Putamen (tissue), 1 donor: ENCODE data around the gene CD47.

Experiments used
- DNase-seq: peaks from one replicate; pipeline ENCODE4 v3.0.0-alpha.2; 2016; ENCODE audit warnings: low spot score

Gene CD47

DNA sequence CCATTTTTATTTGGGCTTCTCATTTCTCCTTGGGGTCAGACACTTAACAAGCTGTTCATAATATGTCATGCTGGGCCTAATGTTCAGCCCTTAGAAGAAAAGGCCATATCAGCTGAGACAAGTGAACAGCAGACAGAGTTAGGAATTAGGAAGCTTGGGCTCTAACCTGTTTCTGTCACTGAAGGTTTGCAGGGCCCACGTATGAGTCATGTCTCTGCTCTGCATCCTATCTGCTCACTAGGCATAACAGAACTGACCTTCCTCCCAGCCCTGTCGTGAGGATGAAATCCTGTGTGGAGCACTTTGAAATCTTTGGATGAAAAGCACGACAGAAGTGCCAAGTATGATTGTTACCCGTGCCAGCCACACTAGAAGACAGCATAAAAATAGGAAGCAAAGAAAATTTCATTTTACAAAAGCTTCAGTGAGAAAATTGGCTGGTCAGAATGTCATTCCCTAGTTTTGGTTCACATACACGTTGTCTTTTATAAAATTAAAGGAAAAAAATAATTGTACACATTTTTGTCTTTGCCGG, 26.5 kb upstream of the CD47 start:
- DNase-seq, result no peak

DNA sequence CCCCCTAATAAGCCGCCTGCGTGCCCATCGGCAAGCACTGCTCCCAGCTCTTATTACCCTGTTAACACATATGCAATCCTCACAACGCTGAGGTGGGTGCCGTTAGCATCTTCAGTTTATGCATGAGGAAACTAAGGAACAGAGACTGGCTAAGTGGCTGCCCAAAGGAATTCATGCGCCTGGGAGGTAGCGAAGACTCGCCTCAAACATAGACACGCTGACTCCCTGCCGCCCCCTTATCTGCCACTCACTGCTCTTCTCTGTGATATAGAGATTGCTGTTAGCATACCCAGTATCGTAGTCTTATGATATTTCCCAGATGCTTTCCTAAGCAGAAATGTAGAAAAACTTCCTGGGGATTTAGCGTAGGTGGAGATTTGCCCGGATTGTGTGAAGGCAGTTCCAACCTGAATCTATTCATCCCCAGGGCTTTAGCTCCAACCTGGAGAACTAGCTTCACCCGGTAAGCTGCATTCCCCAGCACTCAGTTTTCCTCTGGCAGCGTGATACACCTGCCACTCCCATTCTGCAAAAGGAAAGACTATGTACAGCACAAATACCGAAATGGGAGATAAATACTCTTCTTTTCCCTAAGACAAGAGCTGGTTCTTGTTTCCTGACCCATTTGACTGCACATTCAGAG, 23.7 kb upstream of the CD47 start:
- DNase-seq, result no peak

DNA sequence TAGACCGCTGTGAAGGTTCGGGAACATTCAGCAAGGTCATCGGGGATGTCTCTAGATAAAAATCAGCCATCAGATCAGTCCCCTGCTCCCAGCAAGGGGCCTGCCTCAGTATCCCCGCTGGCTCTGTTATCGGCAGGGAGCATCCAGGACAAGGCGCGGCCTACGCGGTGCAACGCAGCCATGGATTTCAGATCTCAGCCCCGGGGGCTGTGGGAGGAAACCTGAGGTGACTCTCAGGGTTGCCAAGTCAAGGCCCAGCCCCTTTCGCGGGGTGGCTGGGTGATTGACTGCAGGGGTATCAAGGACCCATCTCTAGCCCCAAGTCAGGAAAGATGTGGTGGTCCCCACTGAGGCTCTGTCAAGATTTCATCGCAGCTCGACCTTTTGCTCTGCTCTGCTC, 23.1 kb upstream of the CD47 start:
- DNase-seq, result no peak

DNA sequence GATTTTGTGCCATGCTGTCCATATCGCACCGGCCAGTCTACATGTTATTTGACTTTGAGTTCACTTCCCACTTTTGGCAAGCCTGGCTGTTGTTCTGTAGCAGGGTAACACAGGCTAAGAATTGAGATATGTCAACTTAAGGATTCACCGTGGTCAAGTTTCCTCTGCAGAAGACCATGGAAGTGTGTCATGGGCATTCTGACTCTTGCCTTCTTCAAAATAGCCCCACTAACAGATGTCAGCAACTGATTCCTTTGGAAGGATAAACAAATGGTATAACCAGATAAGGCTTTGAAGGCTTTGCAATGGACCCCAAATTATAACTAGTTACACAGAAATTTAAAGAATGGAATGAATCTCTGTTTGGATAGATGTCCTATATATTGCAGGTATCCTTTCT, 20.1 kb upstream of the CD47 start:
- no peak for DNase-seq

DNA sequence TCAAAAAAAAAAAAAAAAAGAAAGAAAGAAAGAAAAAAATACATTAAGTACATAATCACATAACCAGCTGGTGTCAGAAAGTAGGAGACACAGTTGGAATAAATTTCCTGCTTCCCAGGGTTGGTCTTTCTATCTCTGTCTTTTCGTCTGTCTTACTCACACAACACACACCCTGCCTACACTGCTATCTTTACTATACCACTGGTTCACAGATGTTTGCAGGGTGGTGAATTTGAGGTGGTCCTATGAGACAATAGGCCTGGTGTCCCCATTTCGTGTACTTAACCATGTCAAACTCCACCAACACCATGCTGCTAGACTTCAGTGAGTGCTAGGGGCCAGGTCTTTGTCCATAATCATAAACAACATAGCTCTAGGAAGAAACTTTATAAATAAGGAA, 17.6 kb upstream of the CD47 start:
- no peak for DNase-seq

DNA sequence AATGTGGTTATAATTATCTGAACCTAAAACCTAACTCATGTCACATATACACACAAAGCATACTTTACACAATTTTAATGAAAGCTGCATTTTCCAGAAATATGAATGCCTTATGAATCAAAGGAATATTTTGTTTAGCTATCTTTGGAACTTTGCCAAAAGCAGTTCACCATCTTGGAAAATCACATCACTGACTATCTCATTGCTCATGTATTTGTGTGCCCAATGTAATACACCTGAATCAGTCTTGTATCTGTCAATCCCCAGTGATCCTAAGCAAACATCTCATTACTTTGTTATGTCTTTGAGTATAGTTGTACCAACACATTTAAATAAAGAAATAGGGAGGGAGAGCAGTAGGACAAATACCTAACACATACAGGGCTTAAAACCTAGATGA, 15.6 kb upstream of the CD47 start:
- DNase-seq, result no peak

DNA sequence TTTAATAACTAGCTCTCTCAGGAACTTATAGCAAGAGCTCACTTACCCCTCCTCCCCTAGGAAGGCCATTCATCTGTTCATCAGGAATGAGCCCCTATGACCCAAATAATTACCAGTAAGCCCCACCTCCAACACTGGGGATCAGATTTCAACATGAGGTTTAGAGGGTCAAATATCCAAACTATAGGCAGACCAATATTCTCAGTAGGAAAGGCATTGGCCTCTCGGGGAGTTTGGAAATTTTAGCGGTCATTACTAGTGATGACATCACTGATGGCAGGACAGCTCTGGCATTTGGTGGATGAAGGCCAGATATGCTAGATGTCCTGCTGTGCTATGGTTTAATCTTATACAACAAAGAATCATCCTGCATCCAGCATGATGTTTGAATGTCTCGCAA, 15.2 kb upstream of the CD47 start:
- no peak for DNase-seq

DNA sequence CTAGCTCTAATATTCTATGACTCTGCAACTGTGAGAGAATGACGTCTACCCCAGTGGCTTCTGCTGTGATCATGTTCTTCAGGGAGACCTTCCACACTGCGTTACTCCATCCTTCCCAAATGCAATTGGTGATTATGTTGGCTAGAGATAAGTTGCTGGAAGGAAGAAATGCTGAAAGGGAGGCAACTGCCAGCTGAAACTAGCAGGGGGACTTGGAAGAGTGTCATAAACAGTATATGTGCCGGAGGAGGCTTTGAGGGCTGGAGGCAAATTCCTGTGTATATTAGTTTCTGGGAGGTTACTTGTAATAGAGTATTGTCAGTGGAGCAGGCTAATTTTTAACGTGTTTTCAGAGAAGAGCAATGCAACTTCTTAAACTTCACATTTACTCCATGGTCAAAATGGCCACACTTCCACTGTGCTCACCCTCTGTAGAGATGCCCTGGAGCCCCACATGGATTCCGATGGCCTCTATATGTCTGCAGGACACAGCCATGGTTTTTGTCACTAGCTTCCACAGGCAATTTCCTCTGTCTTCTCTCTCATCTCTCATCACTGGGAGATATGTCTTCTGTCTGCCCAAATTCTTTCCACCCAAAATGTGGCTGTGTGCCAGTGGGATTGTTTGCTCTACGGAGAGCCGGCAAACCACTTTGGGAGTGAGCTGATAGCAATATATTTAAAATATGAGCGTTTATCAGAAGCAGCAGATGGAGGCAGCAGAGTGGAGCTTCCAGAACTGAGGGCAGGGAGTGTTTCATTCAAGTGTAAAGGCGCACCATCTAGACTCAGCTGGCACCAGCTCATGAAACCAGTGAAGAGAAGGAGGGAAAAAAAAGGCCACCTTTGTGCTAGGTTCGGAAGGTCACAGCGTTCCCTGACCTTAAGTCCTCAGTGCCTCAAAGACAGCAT, 13.3 kb upstream of the CD47 start:
- DNase-seq, result no peak

DNA sequence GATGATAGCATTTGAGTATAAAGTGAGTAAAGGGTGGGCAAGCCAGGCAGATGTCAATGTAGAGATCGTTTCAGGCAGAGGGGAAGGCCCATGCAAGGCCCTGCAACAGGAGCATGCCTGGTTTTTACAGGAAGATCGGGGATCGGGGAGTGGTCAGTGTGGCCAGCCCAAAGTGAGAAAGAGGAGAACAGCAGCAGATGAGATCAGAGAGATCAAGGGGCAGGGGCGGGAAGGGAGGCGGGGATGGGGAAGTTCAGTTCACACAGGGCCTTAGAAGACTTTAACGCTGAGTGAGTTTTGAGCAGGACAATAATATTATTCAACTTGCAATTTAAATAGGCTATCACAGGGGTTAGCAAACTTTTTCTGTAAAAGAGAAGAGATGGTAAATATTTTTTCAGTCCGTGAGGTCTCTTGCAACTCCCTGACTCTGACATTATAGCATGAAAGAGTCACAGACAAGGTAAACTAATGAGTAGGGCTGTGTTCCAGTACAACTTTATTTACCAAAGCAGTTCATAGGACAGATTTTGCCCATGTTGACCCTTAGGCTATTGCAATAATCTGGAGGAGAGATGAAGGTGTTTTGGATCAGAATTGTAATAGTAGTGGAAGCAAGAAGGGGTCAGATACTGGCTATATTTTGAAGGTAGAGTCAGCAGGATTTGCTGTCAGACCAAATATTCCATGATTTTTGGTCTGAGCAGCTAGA, 12.4 kb upstream of the CD47 start:
- no peak for DNase-seq

DNA sequence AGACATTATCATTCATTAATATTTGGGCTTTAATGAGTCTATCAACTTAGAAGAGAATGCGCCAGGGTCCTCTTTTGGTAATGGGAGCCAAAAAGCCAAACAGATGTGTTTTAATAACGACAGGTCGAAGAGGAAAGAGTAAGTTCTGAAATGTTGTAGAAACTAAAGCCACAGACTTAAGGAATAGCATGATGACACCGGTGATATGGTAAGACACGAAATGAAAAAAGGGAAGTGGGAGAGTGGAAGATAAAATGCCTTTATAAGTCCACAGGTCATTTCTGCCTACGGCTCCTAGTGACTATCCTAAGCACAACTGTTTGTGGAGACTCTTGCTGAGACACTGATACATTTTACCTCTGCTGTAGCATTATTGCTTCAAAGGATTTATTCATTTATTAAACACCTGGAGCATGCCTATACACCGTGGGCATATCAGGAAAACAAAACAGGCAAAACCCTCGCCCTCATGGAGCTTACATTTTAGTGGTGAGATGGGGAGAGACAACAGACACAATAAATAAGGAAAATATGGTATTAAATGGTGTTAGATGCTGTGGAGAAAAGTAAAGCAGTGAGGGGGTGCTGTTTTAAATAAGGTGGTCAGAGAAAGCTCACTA, 11.7 kb upstream of the CD47 start:
- DNase-seq, result no peak

DNA sequence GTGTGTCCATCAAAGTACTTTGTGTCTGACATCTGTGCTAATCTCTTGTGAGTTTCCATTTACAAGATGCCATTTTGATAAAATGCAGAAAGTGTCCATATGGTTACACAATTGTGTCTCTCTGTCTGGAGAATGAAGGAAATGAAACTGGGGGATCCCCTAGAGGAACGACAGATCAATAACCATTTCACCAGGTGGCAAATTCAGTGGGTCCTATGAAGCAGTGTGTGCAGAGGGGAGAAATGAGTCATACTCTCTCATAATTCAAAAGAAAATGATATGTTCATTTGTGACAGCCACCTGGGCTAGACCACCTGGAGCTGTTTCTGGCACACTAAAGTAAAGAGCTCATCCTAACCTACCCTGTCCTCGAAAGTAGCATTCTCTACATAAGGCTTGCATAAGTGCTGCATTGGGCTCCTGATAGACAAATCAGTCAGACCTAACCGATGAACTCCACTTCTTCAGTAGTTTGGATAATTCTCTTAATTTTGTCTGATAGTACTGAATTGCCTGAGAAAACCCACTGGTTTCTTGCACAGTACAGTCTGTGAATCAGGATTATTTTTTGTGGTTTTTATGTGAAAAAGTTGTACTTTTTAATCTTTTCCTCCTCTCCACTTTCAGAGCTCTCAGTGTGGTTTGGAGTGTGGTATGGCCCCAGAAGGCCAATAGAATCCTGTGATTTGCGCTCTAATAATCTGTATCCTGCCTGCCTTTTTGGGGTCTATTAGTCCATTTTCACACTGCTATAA, 10.3 kb upstream of the CD47 start:
- no peak for DNase-seq

DNA sequence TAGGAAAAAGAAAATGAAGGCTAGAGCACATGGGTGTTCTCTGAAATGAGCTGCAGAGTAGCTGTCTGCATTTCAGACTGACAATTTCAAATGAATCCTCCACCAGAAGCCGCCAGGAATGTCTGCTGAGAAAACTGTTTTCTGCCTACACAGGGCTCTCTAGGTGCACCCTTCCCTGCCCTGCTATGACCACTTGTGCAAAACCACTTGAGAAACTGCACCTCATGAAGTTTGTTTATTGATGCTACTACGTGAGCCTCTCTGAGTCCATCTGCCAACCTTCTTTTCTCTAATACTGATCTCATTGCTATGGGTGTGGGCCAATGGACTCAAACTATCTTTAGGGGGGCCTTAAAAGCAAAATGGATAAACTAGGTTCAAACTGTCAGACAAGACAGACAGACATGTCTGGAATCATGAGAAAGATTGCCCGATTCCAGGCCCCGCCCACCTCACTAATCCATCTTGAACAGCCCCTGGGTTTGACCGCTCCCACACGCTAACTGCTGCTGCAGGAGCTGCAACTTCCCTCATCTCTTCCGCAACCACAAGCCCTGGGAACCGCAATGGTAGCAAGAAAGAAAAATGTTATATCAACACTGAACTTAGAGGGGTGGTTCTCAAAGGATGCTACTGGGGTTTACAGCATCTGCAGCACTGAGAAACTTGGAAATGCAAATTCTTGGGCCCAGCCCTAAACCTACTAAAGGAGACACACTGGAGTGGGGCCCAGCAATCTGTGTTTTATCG, 9.0 kb upstream of the CD47 start:
- no peak for DNase-seq

DNA sequence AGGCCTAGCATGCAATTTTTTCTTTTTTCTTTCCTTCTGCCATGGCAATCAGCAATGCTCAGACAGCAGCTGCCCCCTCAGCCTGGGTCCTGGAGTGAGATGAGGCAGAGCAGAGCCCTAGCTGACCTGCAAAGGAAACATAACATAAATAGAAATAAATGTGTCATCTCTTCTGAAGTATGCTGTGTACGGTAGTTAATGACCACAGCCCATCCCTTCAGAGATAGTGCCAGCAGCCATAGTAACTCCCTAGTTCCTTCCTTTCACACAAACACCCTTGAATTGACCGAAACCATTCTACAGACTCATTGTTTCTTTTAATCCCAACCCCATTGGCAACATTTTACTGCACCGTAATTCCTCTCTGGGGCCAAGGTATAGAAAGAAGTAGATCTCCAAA, 8.4 kb upstream of the CD47 start:
- no peak for DNase-seq

DNA sequence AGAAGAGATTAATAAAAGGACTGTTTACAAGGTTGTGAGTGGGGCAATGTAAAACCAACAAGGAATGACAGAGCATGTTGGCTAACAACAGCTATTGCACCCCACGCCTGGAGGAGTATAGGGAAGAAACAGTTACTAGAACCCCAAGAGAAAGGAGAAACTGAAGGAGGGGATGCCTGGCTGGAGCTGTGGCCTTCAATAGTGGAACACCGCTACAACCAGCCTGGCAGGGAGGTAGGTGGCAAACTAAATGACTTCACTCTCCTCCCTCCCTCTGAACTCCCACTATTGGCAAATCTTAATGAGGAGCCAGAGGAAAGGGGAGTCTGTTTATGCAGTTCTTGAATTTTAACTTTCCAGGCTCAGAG, 7.2 kb upstream of the CD47 start:
- DNase-seq, result no peak

DNA sequence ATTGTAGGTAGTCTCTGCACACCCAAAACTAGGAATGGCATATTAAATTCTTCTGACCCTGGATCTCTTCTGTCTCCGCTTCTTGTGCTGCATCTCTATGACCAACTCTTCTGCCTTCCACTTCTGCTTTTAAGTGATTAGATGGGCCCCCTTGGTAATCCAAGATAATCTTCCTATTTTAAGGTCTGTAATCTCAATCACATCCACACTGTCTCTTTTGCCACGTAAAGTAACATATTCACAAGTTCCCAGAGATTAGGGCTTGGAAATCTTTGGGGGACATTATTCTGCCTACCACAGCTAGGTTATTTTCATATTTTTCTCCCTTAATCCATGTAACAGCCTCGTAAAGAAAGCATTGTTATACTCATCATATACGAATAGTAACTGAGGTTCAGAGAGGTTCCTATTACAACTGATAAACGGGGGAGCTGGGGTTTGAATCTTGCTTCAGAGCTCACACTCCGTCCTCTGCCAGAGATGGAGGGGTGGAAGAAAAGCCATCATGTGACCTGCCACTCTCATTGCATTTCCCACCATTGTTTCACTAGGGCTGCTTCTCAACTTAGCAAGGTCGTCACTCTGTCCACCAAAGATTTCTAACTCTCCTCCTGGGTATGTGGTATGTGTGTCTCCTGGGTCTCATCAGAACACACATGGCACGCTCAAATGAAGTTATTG, 6.6 kb upstream of the CD47 start:
- no peak for DNase-seq

DNA sequence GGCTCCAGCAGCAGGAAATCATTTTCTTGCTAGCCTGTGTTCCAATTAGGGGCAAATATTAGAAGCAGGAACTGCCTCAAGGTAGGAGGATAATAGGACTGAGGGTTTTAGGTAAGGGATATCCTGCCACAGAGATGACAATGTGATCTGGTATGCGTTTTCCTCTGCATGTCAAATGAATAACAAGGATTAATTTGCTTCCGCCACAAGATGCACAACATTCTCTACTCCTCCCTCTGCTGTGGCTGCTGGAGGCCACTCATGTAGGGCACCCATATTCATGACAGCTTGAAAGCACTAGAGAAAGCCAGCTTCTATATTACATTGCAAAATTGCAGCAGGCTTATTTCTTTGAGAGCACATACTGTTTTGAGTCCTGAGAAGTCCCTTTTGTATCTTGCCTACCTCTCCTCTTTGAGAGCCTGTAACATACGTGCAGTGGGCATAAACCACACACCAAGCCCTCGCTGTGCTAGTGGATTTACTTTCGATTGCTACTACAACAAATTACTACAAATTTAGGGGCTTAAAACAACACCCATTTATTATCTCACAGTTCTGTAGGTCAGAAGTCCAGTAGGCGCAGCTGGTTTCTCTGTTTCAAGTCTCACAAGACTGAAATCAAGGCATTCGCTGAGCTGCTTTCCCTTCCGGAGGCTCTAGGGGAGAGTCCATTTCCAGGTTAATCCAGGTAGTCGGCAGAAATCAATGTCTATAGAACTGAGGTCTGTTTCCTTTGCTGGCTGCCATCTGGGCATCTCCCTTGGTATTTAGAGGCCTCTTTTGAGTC, 5.9 kb upstream of the CD47 start:
- no peak for DNase-seq

DNA sequence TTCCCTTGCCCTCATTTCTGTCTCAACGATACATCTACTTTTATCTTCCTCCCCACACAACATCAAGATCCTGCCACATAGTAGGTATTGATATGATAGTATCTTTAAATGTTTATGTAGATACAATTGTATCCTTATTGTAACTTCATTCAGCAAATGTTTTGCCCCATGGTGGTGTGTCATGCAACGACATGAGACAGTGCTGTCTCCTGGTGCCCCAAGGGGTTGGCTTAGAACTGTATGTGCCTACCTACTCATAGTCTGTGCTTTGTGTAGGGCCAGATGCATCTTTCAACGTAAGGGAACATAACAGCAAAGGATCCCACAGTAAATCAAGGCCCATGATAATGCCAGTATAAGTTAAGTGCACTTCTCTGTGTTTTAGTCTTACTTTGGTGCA, 2.8 kb upstream of the CD47 start:
- DNase-seq, result no peak

DNA sequence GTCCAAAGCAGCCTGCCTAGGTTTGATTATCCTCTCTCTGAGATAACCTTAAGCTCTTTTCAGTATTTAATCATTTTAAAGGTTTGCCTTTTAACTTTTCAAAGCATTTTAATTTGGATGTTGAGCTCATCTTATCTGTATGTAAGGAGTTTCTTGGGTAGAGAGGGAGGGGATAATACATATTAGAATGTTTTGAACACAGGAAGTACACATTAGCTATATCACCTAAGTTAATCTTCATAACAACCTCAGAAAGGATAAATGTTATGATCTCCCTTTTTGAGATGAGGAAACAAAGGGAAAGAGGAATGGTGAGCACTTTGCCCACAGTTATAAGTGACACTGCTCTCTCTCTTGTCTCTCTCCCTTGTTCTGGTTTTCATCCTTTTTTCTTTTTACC, 2.2 kb upstream of the CD47 start:
- DNase-seq, result no peak

DNA sequence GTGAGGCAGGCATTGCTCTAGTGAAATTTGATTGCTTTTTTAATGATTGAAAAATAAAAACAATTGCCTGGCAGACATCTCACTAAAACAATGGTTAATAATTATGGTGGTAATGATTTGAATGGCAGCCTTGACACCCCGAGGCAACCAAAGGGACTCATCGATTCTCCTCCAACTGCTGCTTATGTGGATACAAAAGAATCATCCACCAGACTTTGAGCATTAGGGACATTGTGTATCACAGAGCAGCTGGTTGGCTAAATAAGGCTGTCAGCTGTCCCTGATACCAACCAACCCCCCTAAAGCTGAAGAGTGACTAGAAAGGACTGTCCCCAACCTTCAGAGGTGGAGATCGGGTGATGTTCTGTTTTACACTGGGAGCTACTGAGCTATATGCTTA, 1.7 kb upstream of the CD47 start:
- no peak for DNase-seq
